H9 (cell line): ENCODE results near the gene DSCAM. TPM values are rescaled to one million over a fixed set of nuclear protein-coding genes. Genes with fewer than 3 reads are reported as not detected.

Experiments used
- DNase-seq: peaks from one replicate; pipeline ENCODE4 v3.0.0-alpha.2; 2017
- H2AFZ ChIP-seq: one replicate; pipeline ENCODE4 v1.6.1; 2013; ENCODE audit warnings: mild to moderate bottlenecking, low read length, control low read depth, moderate library complexity
- H2AK5ac ChIP-seq: 2 replicates; pipeline ENCODE4 v1.6.1; 2013; ENCODE audit warnings: low read length, control low read depth, mixed read lengths; ENCODE audit not compliant: insufficient read length
- H2BK120ac ChIP-seq: one replicate; pipeline ENCODE4 v1.6.1; 2013; ENCODE audit warnings: low read depth, mild to moderate bottlenecking, low read length, control low read depth, inconsistent platforms; ENCODE audit not compliant: poor library complexity, severe bottlenecking
- H2BK12ac ChIP-seq: 2 replicates; pipeline ENCODE4 v1.6.1; 2013; ENCODE audit warnings: low read length, control low read depth, mixed read lengths, low read depth; ENCODE audit not compliant: insufficient read length
- H2BK15ac ChIP-seq: 2 replicates; pipeline ENCODE4 v1.6.1; 2013; ENCODE audit warnings: low read depth, low read length, control low read depth
- H2BK20ac ChIP-seq: one replicate; pipeline ENCODE4 v1.6.1; 2013; ENCODE audit warnings: low read depth, mild to moderate bottlenecking, low read length, control low read depth, inconsistent platforms; ENCODE audit not compliant: poor library complexity, severe bottlenecking
- H2BK5ac ChIP-seq: 2 replicates; pipeline ENCODE4 v1.6.1; 2013; ENCODE audit warnings: low read length, control low read depth, mixed read lengths; ENCODE audit not compliant: insufficient read length
- H3K14ac ChIP-seq: 2 replicates; pipeline ENCODE4 v1.6.1; 2013; ENCODE audit warnings: low read length, control low read depth; ENCODE audit not compliant: insufficient read depth
- H3K18ac ChIP-seq: 2 replicates; pipeline ENCODE4 v1.6.1; 2013; ENCODE audit warnings: low read depth, mild to moderate bottlenecking, mixed read lengths, low read length, control low read depth; ENCODE audit not compliant: insufficient read length
- H3K23ac ChIP-seq: 2 replicates; pipeline ENCODE4 v1.6.1; 2013; ENCODE audit warnings: low read length, control low read depth, mixed read lengths, low read depth; ENCODE audit not compliant: insufficient read length
- H3K23me2 ChIP-seq: 2 replicates; pipeline ENCODE4 v1.6.1; 2013; ENCODE audit warnings: low read depth, mild to moderate bottlenecking, mixed read lengths, low read length, control low read depth; ENCODE audit not compliant: insufficient read length, poor library complexity, severe bottlenecking
- H3K27ac ChIP-seq: 2 replicates; pipeline ENCODE4 v1.5.1; 2013; ENCODE audit warnings: low read length, control low read depth, mixed read lengths, low read depth; ENCODE audit not compliant: insufficient read length
- H3K27me3 ChIP-seq: 2 replicates; pipeline ENCODE4 v1.6.1; 2013; ENCODE audit warnings: low read length, control low read depth, inconsistent platforms; ENCODE audit not compliant: insufficient read depth
- H3K4ac ChIP-seq: 2 replicates; pipeline ENCODE4 v1.6.1; 2013; ENCODE audit warnings: low read depth, mild to moderate bottlenecking, control low read depth, inconsistent platforms, low read length, moderate library complexity
- H3K4me1 ChIP-seq: 2 replicates; pipeline ENCODE4 v1.6.1; 2013; ENCODE audit warnings: low read length, control low read depth, inconsistent platforms; ENCODE audit not compliant: insufficient read depth
- H3K4me2 ChIP-seq: 2 replicates; pipeline ENCODE4 v1.6.1; 2013; ENCODE audit warnings: low read length, control low read depth, mixed read lengths; ENCODE audit not compliant: insufficient read length, insufficient read depth
- H3K56ac ChIP-seq: 2 replicates; pipeline ENCODE4 v1.6.1; 2013; ENCODE audit warnings: low read depth, mild to moderate bottlenecking, mixed read lengths, low read length, control low read depth; ENCODE audit not compliant: insufficient read length
- H3K79me1 ChIP-seq: 2 replicates; pipeline ENCODE4 v1.6.1; 2013; ENCODE audit warnings: low read depth, mild to moderate bottlenecking, moderate library complexity, low read length, control low read depth, inconsistent platforms; ENCODE audit not compliant: insufficient read depth, poor library complexity, severe bottlenecking
- H3K79me2 ChIP-seq: 2 replicates; pipeline ENCODE4 v1.6.1; 2013; ENCODE audit warnings: low read length, control low read depth, inconsistent platforms; ENCODE audit not compliant: insufficient read depth
- H3K9ac ChIP-seq: 2 replicates; pipeline ENCODE4 v1.6.1; 2013; ENCODE audit warnings: low read length, control low read depth, mixed read lengths; ENCODE audit not compliant: insufficient read length; ENCODE audit errors: extremely low read depth
- H3K9me3 ChIP-seq: one replicate; pipeline ENCODE4 v1.6.1; 2013; ENCODE audit warnings: low read depth, low read length, inconsistent platforms; ENCODE audit not compliant: control insufficient read depth
- H3T11ph ChIP-seq: one replicate; pipeline ENCODE4 v1.6.1; 2013; ENCODE audit warnings: mild to moderate bottlenecking, low read length, control low read depth, inconsistent platforms
- H4K20me1 ChIP-seq: one replicate; pipeline ENCODE4 v1.6.1; 2013; ENCODE audit not compliant: control insufficient read depth, insufficient read length, insufficient read depth
- H4K5ac ChIP-seq: 2 replicates; pipeline ENCODE4 v1.6.1; 2013; ENCODE audit warnings: low read depth, mild to moderate bottlenecking, mixed read lengths, low read length, control low read depth; ENCODE audit not compliant: insufficient read length
- H4K8ac ChIP-seq: replicated peaks from 2 replicates; pipeline ENCODE4 v1.6.1; 2013; ENCODE audit warnings: low read length, control low read depth, mixed read lengths, low read depth; ENCODE audit not compliant: insufficient read length
- H4K91ac ChIP-seq: 2 replicates; pipeline ENCODE4 v1.6.1; 2013; ENCODE audit warnings: low read depth, mild to moderate bottlenecking, moderate library complexity, mixed read lengths, low read length, control low read depth; ENCODE audit not compliant: insufficient read length
- H3K27ac Mint-ChIP-seq, 3 experiments: 2 replicates in 2 of 3; 3 replicates in 1 of 3; pipeline ENCODE4 v1.8.0; 2020 to 2021; ENCODE audit warnings: mixed read lengths in 3 of 3, mild to moderate bottlenecking in 1 of 3, moderate library complexity in 1 of 3
- H3K27me3 Mint-ChIP-seq: 2 replicates; pipeline ENCODE4 v1.8.0; 2021; ENCODE audit warnings: low read depth, mild to moderate bottlenecking, moderate library complexity, mixed read lengths
- H3K36me3 Mint-ChIP-seq, 3 experiments: 2 replicates in 2 of 3; 3 replicates in 1 of 3; pipeline ENCODE4 v1.8.0; 2020 to 2021; ENCODE audit warnings: low read depth in 3 of 3, mixed read lengths in 3 of 3; ENCODE audit not compliant: insufficient read depth in 1 of 3
- H3K4me1 Mint-ChIP-seq, 2 experiments: 2 replicates each; pipeline ENCODE4 v1.8.0; 2020; ENCODE audit warnings: mixed read lengths in 2 of 2
- H3K4me3 Mint-ChIP-seq, 2 experiments: 2 replicates in 1 of 2; 3 replicates in 1 of 2; pipeline ENCODE4 v1.8.0; 2020 to 2021; ENCODE audit warnings: mild to moderate bottlenecking in 2 of 2, mixed read lengths in 2 of 2, moderate library complexity in 1 of 2
- H3K9me3 Mint-ChIP-seq, 2 experiments: 2 replicates in 1 of 2; 3 replicates in 1 of 2; pipeline ENCODE4 v1.8.0; 2020; ENCODE audit warnings: mild to moderate bottlenecking in 2 of 2, mixed read lengths in 2 of 2, moderate library complexity in 1 of 2
- WGBS: extraction: QIAGEN DNeasy Blood & Tissue Kit; methylation state at CpG from one replicate; pipeline ENCODE4 v1.1.7; 2013; ENCODE audit warnings: missing lambda C conversion rate, low lambda C conversion rate, mixed read lengths; ENCODE audit not compliant: insufficient read length; ENCODE audit errors: extremely low coverage; 5-methylcytosine and 5-hydroxymethylcytosine counted together
- total RNA-seq: library from RNA; stranded (reverse); gene quantifications from 2 replicates; pipeline ENCODE4 v1.2.1, GENCODE V29; 2021
- TF ChIP-seq, protein P1 (sequence below): fragments of 200-600 bp; sonication (generic); conservative IDR thresholded peaks from 3 replicates; pipeline ENCODE4 v1.8.0; 2021; ENCODE audit warnings: antibody characterized with exemption, mild to moderate bottlenecking

The DSCAM gene
- total RNA-seq, 1 experiment from 2014 or later: 0.17 TPM

GRCh38 chr21:40686526-40686925 lies 160.4 kb downstream of the DSCAM start:
- no peak overlapping the region; a peak in 1 of 7 replicates for H3K27ac Mint-ChIP-seq
- no peak overlapping the region for H2BK20ac ChIP-seq

More at GRCh38 chr21:40686526-40686925, 160.4 kb downstream of the DSCAM start:
- Histone ChIP-seq H3K79me2 (no peaks in the 10 kb centered on the region), H3K79me1 (no peaks in the 10 kb centered on the region), H3K23me2 (no peaks in the 10 kb centered on the region), H3K9me3 (no peaks in the 10 kb centered on the region), H3K56ac (no peak overlapping the region), H4K20me1 (no peaks in the 10 kb centered on the region), H2AFZ (no peak overlapping the region), H4K5ac (no peak overlapping the region), H2BK12ac (no peak overlapping the region), H3K4ac (no peak overlapping the region), H3K14ac (no peak overlapping the region), H3K27me3 (no peaks in the 10 kb centered on the region), H2BK15ac (no peak overlapping the region), H3K4me1 (peaks cover 3% of the 10 kb centered on the region; the same call in 1 of the 2 replicates), H4K8ac (no peak overlapping the region), H4K91ac (no peak overlapping the region), H2AK5ac (no peak overlapping the region), H3T11ph (no peak overlapping the region), H3K4me2 (no peak overlapping the region), H3K9ac (no peak overlapping the region), H3K18ac (no peak overlapping the region), H3K27ac (no peak overlapping the region), H2BK5ac (no peak overlapping the region), H3K23ac (no peak overlapping the region), H2BK120ac (no peak overlapping the region)
- H3K27me3 Mint-ChIP-seq: no peaks in the 10 kb centered on the region
- no peak for DNase-seq
- no peaks in the 10 kb centered on the region; a peak in 1 of 5 replicates for H3K9me3 Mint-ChIP-seq
- no CpG with 5 or more reads among the region's 5 CpGs for WGBS
- no peaks in the 10 kb centered on the region for H3K36me3 Mint-ChIP-seq
- H3K4me1 Mint-ChIP-seq: peaks cover 11 to 33% of the 10 kb centered on the region in 2 experiments
- TF ChIP-seq, protein P1, sequence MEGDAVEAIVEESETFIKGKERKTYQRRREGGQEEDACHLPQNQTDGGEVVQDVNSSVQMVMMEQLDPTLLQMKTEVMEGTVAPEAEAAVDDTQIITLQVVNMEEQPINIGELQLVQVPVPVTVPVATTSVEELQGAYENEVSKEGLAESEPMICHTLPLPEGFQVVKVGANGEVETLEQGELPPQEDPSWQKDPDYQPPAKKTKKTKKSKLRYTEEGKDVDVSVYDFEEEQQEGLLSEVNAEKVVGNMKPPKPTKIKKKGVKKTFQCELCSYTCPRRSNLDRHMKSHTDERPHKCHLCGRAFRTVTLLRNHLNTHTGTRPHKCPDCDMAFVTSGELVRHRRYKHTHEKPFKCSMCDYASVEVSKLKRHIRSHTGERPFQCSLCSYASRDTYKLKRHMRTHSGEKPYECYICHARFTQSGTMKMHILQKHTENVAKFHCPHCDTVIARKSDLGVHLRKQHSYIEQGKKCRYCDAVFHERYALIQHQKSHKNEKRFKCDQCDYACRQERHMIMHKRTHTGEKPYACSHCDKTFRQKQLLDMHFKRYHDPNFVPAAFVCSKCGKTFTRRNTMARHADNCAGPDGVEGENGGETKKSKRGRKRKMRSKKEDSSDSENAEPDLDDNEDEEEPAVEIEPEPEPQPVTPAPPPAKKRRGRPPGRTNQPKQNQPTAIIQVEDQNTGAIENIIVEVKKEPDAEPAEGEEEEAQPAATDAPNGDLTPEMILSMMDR: no peak
- no peak overlapping the region for H3K4me3 Mint-ChIP-seq
